AG04449 (cell line): ENCODE measurements around the gene FRMD4B.
"Not testable (repeated sequence)": the region's sequence is repeated elsewhere in the genome, so short reads cannot be mapped to it uniquely, and the experiment has no call there.

ENCODE experiments used
- CTCF ChIA-PET: fragments of 350-600 bp; formaldehyde crosslinking; extraction: SDS; loops from one replicate; lab custom pipeline; 2021; ENCODE audit warnings: antibody characterized with exemption; lab: Yijun Ruan, JAX
- POLR2A ChIA-PET: fragments of 400-600, 350-600 bp; formaldehyde crosslinking; extraction: SDS; loops from one replicate; lab custom pipeline; 2020; ENCODE audit warnings: antibody characterized with exemption, inconsistent platforms; lab: Yijun Ruan, JAX
- DNase-seq: peaks from one replicate; pipeline ENCODE4 v3.0.0-alpha.2; 2010; ENCODE audit warnings: low read depth, low spot score
- H3K4me3 ChIP-seq: 2 replicates; pipeline ENCODE4 v1.5.1; 2011; ENCODE audit warnings: low read depth, mild to moderate bottlenecking, control low read depth, low read length
- TF ChIP-seq, protein P1 (sequence below): IDR thresholded peaks from one replicate; pipeline ENCODE4 v1.5.1; 2011; ENCODE audit warnings: mild to moderate bottlenecking, moderate library complexity, low read length, control low read depth, inconsistent platforms; ENCODE audit not compliant: insufficient read depth; ENCODE audit errors: missing control alignments

The FRMD4B gene

DNA sequence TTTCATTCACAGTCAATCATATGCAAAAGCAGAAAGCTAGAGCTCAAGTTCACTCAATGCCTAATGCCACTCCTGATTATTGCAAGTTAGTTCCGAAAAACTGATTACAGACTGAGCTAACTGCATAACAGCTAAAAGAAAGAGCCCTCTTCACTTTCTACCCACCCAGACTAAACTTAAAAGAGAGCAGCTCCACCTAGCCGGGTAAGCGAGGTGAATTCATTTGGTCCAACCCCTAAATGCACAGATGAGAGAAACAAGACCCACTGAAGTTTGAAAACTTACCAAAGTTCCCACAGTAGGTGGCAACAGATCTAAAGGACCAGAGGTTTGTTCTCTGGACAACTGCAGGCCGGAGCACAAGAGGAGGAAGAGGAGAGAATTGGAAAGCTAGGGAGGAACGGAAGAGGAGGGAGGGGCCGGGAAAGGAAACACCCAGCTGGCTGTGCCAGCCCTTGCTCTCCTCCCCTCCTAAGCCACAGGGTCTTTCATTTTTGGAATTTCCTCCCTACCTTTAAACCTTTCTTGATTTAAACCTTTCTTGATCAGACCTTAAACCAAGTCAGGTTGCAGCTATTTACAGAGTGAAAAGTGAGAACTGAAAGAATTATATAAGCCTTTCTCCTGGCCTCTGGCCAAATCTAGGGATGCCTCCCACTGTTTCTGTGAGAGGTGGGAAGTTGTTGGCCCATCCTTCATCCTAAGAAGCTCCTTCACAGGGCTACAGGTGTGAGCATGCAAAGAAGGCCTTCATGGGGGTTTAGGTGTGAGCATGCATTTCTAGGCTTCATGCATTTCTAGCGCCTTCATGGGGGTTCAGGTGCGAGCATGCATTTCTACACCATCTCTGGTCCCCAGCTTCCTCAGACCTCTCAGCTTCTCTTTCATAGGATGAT is 148.8 kb downstream of the FRMD4B start:
- H3K4me3 ChIP-seq: no peak overlapping the region
- CTCF ChIA-PET: interaction anchor here (0.9 to 1.8 kb wide), 3 partner anchors 70 to 75 kb away, joined by 3 to 4 read pairs (median 4); no protein-coding TSS in a partner anchor
- TF ChIP-seq, protein P1, sequence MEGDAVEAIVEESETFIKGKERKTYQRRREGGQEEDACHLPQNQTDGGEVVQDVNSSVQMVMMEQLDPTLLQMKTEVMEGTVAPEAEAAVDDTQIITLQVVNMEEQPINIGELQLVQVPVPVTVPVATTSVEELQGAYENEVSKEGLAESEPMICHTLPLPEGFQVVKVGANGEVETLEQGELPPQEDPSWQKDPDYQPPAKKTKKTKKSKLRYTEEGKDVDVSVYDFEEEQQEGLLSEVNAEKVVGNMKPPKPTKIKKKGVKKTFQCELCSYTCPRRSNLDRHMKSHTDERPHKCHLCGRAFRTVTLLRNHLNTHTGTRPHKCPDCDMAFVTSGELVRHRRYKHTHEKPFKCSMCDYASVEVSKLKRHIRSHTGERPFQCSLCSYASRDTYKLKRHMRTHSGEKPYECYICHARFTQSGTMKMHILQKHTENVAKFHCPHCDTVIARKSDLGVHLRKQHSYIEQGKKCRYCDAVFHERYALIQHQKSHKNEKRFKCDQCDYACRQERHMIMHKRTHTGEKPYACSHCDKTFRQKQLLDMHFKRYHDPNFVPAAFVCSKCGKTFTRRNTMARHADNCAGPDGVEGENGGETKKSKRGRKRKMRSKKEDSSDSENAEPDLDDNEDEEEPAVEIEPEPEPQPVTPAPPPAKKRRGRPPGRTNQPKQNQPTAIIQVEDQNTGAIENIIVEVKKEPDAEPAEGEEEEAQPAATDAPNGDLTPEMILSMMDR: no peak
- POLR2A ChIA-PET: no interaction called here
- no peak for DNase-seq

DNA sequence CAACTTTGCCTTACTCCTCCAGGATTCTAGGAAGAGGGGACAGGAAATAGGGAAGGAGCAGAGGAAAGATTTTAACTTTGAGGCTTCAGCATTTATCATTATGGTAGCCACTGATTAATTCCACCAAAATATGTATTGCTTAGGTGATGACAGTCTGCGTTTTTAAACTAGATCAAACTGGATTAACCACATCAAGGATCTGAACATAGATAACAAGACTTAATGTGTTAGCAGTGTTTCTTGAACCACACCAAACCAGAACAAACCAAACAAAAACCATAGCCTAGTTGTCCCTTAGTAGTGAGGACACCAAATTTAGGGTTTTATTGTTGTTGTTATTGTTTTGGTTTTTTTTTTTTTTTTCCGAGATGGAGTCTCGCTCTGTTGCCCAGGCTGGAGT is 150.0 kb downstream of the FRMD4B start:
- TF ChIP-seq, protein P1: no peak
- DNase-seq: no peak
- H3K4me3 ChIP-seq: no peak overlapping the region
- ChIA-PET POLR2A (no interaction called here), CTCF (no interaction called here)

GRCh38 chr3:69235227-69235626 is 150.7 kb downstream of the FRMD4B start:
- POLR2A ChIA-PET, CTCF ChIA-PET, DNase-seq, H3K4me3 ChIP-seq: not testable (repeated sequence)

- ChIA-PET CTCF (no interaction called here), POLR2A (no interaction called here)
- TF ChIP-seq, protein P1: no peak
- H3K4me3 ChIP-seq: no peak overlapping the region
- DNase-seq: no peak
These were observed 153.4 kb downstream of the FRMD4B start for GRCh38 chr3:69232482-69232881.

DNA sequence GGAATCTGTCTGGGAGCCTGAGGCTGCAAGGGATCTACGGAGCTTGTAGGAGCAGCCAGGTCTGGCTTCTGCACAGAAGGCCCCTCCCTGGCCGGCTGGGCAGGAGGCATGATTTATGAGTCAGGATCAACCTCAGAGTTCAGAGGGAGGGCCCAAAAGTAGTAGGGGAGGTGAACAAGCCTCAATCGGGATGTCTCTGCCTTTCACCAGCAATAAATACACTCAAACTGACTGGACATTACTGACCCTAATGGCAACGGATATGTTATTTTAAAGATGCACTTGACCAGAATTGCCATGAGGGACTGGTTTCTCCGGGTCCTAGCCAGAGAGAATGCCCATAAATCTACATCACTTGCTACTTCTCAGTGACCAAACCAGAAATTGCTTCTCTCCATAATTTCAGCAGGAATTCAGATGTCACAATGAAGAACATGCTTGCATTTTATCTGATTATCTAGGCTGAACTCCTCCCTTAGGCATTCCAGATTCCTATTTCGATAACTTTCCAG is 153.9 kb downstream of the FRMD4B start:
- no peak overlapping the region for H3K4me3 ChIP-seq
- POLR2A ChIA-PET: interaction anchor here (0.5 kb wide), 1 partner anchor 11 kb away, joined by 3 read pairs; no protein-coding TSS in a partner anchor
- CTCF ChIA-PET: no interaction called here
- TF ChIP-seq, protein P1: no peak
- no peak for DNase-seq

DNA sequence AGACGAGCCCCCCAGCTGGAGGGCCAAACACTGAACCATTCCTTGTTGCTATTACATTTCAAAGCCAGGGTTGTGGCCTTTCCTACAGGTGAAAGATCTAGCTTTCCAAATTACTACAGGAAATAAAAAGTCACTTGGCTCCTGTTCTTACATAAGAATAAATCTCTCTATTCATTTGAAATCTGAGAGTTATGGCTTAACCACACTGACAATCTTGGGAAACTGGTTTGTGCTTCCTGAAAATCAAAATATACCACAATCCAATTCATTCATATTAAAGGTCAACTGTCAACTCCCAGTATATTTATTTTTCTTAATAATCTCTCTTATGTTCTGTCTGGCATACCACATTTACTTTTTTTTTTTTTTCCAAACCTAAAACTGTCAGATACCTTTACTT is 159.8 kb downstream of the FRMD4B start:
- TF ChIP-seq, protein P1: no peak
- ChIA-PET POLR2A (no interaction called here), CTCF (interaction anchor here (0.7 kb wide), 1 partner anchor 106 kb away, joined by 3 read pairs; no protein-coding TSS in a partner anchor)
- no peak for DNase-seq
- no peak overlapping the region for H3K4me3 ChIP-seq
